Measurements from ENCODE around the gene PHC2. TPM values are rescaled to one million over a fixed set of nuclear protein-coding genes. Genes with fewer than 3 reads are reported as not detected.

Gene PHC2
- total RNA-seq, 1 experiment from 2014 or later, result 176 TPM

DNA sequence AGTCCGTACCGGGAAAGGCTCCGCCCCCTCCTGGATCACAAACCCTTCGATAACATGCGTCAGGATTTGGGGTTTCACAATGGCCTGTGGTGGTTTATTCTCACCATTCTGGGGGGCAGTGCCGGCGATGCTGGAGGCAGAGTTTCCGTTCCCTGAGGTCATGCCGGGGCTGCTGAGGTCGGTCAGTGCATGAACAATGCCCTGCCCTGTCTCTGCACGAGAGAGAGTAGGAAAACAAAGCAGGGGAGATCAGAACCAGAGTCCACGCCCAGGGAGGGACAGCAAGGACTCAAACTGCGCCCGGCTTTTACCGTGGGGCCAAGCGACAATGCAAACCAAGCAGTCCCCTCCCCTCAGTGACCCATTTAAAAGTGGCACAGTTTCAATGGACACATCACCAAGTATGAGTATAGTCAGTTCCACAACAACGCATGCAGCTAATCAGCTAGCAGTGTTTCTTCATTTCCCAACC is 96.8 kb downstream of the PHC2 start:
- Histone ChIP-seq H3K27ac (ENCODE audit: low read depth, low read length) (no peak overlapping the region), H3K4me2 (ENCODE audit: low read length) (no peak overlapping the region), H3K4me1 (ENCODE audit: control insufficient read depth in 1 of 2, insufficient read depth in 2 of 2, low read length in 2 of 2) (peaks cover 0 to 9% of the 10 kb centered on the region in 2 experiments; a peak in 2 of 4 replicates), H3K79me2 (ENCODE audit: insufficient read depth, low read length) (peaks cover 82% of the 10 kb centered on the region), H3K27me3 (ENCODE audit: insufficient read depth, low read length) (no peaks in the 10 kb centered on the region), H3K4me3 (replicated peaks in 1 of 2; ENCODE audit: low read depth in 1 of 2, low read length in 2 of 2) (no peak overlapping the region), H3K9ac (ENCODE audit: low read length) (no peak overlapping the region), H4K20me1 (ENCODE audit: insufficient read depth) (peaks cover 3% of the 10 kb centered on the region; the same call in 1 of the 2 replicates), H3K36me3 (ENCODE audit: control insufficient read depth in 1 of 2, insufficient read depth in 2 of 2, low read length in 2 of 2) (peaks cover 65 to 69% of the 10 kb centered on the region in 2 experiments), H3K9me2 (ENCODE audit: insufficient read depth) (no peaks in the 10 kb centered on the region), H3K9me3 (ENCODE audit: control insufficient read depth in 1 of 2, insufficient read depth in 1 of 2, low read depth in 1 of 2, low read length in 2 of 2) (no peaks in the 10 kb centered on the region), H2AFZ (ENCODE audit: low read depth, low read length, poor library complexity, severe bottlenecking) (no peak overlapping the region)
- TF ChIP-seq, protein P1, sequence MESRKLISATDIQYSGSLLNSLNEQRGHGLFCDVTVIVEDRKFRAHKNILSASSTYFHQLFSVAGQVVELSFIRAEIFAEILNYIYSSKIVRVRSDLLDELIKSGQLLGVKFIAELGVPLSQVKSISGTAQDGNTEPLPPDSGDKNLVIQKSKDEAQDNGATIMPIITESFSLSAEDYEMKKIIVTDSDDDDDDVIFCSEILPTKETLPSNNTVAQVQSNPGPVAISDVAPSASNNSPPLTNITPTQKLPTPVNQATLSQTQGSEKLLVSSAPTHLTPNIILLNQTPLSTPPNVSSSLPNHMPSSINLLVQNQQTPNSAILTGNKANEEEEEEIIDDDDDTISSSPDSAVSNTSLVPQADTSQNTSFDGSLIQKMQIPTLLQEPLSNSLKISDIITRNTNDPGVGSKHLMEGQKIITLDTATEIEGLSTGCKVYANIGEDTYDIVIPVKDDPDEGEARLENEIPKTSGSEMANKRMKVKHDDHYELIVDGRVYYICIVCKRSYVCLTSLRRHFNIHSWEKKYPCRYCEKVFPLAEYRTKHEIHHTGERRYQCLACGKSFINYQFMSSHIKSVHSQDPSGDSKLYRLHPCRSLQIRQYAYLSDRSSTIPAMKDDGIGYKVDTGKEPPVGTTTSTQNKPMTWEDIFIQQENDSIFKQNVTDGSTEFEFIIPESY (IDR thresholded peaks at IDR 0.05; ENCODE audit: extremely low read depth, insufficient replicate concordance, low read length), result no peak
- TF ChIP-seq, protein P2, sequence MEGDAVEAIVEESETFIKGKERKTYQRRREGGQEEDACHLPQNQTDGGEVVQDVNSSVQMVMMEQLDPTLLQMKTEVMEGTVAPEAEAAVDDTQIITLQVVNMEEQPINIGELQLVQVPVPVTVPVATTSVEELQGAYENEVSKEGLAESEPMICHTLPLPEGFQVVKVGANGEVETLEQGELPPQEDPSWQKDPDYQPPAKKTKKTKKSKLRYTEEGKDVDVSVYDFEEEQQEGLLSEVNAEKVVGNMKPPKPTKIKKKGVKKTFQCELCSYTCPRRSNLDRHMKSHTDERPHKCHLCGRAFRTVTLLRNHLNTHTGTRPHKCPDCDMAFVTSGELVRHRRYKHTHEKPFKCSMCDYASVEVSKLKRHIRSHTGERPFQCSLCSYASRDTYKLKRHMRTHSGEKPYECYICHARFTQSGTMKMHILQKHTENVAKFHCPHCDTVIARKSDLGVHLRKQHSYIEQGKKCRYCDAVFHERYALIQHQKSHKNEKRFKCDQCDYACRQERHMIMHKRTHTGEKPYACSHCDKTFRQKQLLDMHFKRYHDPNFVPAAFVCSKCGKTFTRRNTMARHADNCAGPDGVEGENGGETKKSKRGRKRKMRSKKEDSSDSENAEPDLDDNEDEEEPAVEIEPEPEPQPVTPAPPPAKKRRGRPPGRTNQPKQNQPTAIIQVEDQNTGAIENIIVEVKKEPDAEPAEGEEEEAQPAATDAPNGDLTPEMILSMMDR (IDR thresholded peaks at IDR 0.05 in 2 of 3, conservative IDR thresholded peaks at IDR 0.05 in 1 of 3; ENCODE audit: borderline replicate concordance in 1 of 3, insufficient read depth in 1 of 3, low read depth in 2 of 3, low read length in 2 of 3), result no peak
- TF ChIP-seq ZFX (IDR thresholded peaks at IDR 0.05) (no peak), POLR2A (IDR thresholded peaks at IDR 0.05; ENCODE audit: borderline replicate concordance, extremely low read depth, insufficient read depth, insufficient read length) (no peak), SRF (IDR thresholded peaks at IDR 0.05; ENCODE audit: low read depth) (no peak), EZH2phosphoT487 (IDR thresholded peaks at IDR 0.05; ENCODE audit: borderline replicate concordance) (no peak), EZH2 (IDR thresholded peaks at IDR 0.05) (no peak)
- TF ChIP-seq, protein P3, sequence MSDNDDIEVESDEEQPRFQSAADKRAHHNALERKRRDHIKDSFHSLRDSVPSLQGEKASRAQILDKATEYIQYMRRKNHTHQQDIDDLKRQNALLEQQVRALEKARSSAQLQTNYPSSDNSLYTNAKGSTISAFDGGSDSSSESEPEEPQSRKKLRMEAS (IDR thresholded peaks at IDR 0.05), result no peak
- ATAC-seq, result no peak
- ChIA-PET POLR2A (no interaction called here), CTCF (interaction anchor here (0.6 kb wide), 1 partner anchor 150 kb away, joined by 3 read pairs; no protein-coding TSS in a partner anchor), RAD21 (ENCODE audit: low non-redundant PET in 1 of 2, low total read pairs in 2 of 2, uncharacterized antibody in 2 of 2, unreplicated experiment in 2 of 2) (no interaction called here)
- intact Hi-C loops (cut with micrococcal nuclease), result no loop called here
- no TSS peak for BruUV-seq (replicated peaks)
- DNase-seq (ENCODE audit: low read depth, low spot score), result no peak

All from HCT116 (cell line).